Gastrocnemius medialis (tissue), 4 donors: Measurements from ENCODE around the gene NLRP7.

ENCODE experiments used
- CTCF ChIP-seq, 5 experiments: fragments of 450-650 bp in 3 of 5; fragments of 200-600 bp in 2 of 5; sonication (generic) in 2 of 5; IDR thresholded peaks in 4 of 5; conservative IDR thresholded peaks in 1 of 5; 1 replicate in 4 of 5; 2 replicates in 1 of 5; pipeline ENCODE4 v1.5.1; 2016 to 2019; ENCODE audit warnings: antibody characterized with exemption in 5 of 5, mild to moderate bottlenecking in 3 of 5, moderate library complexity in 3 of 5
- POLR2A ChIP-seq, 2 donors: fragments of 450-650 bp; IDR thresholded peaks; one replicate each; pipeline ENCODE4 v1.6.1; 2017; ENCODE audit warnings: antibody characterized with exemption in 2 of 2, mild to moderate bottlenecking in 2 of 2, moderate library complexity in 2 of 2

- TF ChIP-seq CTCF (IDR thresholded peaks at IDR 0.05 in 4 of 5, conservative IDR thresholded peaks at IDR 0.05 in 1 of 5) (no peak), POLR2A (IDR thresholded peaks at IDR 0.05) (no peak)
Measured at GRCh38 chr19:54916822-54917221, 30.5 kb downstream of the NLRP7 start.
